NK-92 (cell line): Measurements from ENCODE around the gene SPINK5.
"Not testable (repeated sequence)": the region's sequence is repeated elsewhere in the genome, so short reads cannot be mapped to it uniquely, and the experiment has no call there.

ENCODE experiments used
- DNase-seq: peaks from one replicate; lab custom pipeline; 2025; ENCODE audit not compliant: unreplicated experiment; lab: John Stamatoyannopoulos, UW

The SPINK5 gene

GRCh38 chr5:148063861-148064260, at the start of gene SPINK5:
SPINK5 (plus strand) TSS chr5:148063980; CDS start chr5:148064045, 65 bp downstream.
- no peak for DNase-seq

- DNase-seq: no peak
Observed at GRCh38 chr5:148014276-148014675, 49.5 kb upstream of the SPINK5 start.

- DNase-seq: no peak
Observed at GRCh38 chr5:148020257-148020988, 43.4 kb upstream of the SPINK5 start.

GRCh38 chr5:148027505-148027904, 36.3 kb upstream of the SPINK5 start:
- no peak for DNase-seq

- DNase-seq: no peak
Observed at GRCh38 chr5:148029131-148029530, 34.6 kb upstream of the SPINK5 start.

- DNase-seq: no peak
Observed at GRCh38 chr5:148033134-148033533, 30.6 kb upstream of the SPINK5 start.

GRCh38 chr5:148035676-148036075, 28.1 kb upstream of the SPINK5 start:
- DNase-seq: no peak

GRCh38 chr5:148042881-148043280, 20.9 kb upstream of the SPINK5 start:
- no peak for DNase-seq

GRCh38 chr5:148043705-148044104, 20.1 kb upstream of the SPINK5 start:
- no peak for DNase-seq

- DNase-seq: not testable (repeated sequence)
Observed at GRCh38 chr5:148055160-148055559, 8.6 kb upstream of the SPINK5 start.

- DNase-seq: no peak
Observed at GRCh38 chr5:148060309-148060708, 3.5 kb upstream of the SPINK5 start.

- no peak for DNase-seq
Observed at GRCh38 chr5:148060881-148061280, 2.9 kb upstream of the SPINK5 start.

- DNase-seq: no peak
Observed at GRCh38 chr5:148070621-148071020, 6.8 kb downstream of the SPINK5 start.

- no peak for DNase-seq
Observed at GRCh38 chr5:148072207-148072606, 8.4 kb downstream of the SPINK5 start.

GRCh38 chr5:148075529-148075928, 11.7 kb downstream of the SPINK5 start:
- DNase-seq: no peak

GRCh38 chr5:148083203-148083602, 19.4 kb downstream of the SPINK5 start:
- no peak for DNase-seq

GRCh38 chr5:148084269-148084668, 20.5 kb downstream of the SPINK5 start:
- no peak for DNase-seq

GRCh38 chr5:148085310-148085709, 21.5 kb downstream of the SPINK5 start:
- no peak for DNase-seq

- no peak for DNase-seq
Observed at GRCh38 chr5:148085977-148086705, 22.4 kb downstream of the SPINK5 start.

GRCh38 chr5:148090146-148090772, 26.5 kb downstream of the SPINK5 start:
- no peak for DNase-seq

- no peak for DNase-seq
Observed at GRCh38 chr5:148090773-148091250, 27.0 kb downstream of the SPINK5 start.
